ENCODE results near the gene BCL2L13.
A peak's percentile ranks its signal among the peaks of the same experiment; 100 is the strongest.
"Not testable (repeated sequence)": the region's sequence is repeated elsewhere in the genome, so short reads cannot be mapped to it uniquely, and the experiment has no call there.

BCL2L13 gene

DNA sequence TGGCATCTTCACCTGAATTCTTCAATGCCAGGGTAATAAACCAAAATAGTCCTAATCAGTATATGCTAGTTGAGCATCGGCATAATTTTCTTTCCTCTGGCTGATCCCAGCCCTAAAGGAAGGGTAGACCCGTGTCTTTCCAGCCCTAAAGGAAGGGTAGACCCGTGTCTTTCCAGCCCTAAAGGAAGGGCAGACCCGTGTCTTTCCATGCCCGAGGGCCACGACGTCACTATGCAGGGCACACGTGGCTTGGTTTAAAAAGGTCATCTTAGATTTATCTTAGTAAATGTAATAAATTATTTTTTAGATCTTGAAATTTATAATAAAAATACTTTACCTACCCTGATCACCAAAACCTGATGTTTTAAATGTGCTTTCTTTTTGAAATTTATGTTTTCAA is 90.2 kb downstream of the BCL2L13 start:
- DNase-seq, result no peak

DNA sequence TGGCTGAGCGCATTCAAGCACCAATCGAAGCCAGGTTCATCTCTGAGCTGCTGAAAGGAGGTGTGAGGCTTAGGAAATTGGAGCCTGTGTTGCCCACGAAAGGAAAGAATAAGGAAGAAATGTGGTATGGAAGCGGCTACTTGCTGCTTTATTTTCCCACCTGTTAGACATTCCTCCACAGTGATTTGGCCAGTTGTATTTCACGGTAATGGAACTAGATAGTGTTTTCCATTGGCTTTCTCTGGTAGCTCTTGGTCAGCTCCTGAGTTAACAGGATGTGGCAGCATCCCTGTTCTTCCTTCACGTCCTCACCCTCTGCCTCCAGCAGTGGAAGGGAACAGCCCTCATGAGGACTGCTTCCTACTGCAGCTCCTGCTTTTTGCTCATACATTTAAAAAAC is 91.0 kb downstream of the BCL2L13 start:
- DNase-seq, result no peak

DNA sequence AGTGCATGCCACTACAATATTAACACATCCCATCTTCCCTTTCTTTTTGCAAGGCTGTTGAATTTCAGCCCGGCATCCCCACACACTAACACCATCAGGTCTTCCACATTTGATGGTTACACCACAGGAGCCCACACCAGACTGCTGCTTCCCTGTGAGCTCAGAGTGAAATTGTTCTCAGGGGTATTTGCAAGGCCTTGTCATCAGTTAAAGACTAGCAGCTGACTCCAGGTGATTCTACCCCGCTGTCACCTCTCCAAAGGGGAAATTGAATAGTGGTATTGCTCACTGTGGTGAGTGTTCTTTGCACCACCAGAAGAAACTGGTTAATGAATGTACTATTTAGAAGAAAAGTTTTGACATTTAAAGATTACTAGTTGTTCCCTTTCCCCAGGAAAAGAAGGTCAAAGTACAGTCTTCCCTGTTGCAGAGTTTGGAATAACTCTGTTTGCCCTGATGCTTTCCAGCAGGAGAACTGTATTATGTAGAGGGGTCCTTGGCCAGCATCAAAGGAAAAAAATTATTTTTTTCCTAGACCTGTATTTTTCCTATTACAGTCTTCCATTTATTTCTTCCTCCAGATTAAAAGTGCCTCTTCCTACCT is 93.8 kb downstream of the BCL2L13 start:
- no peak for DNase-seq

DNA sequence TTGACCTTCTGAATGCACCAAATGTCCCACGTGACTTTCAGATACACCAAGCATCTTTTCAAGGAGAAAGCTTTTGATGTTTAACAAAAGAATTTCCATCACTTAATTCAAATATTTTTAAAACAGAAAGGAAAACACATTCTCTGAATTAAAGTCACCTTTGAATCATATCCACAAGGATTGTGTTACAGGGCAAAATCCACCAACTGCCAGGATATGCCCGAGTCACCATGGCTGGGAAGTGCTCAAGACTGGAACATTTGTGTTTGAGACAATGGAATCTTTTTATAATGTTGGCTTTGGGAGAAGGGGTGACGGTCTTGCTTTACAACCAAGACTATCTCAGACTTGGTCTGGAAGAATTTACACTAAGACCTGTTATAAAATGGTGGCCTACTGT is 94.9 kb downstream of the BCL2L13 start:
- no peak for DNase-seq

DNA sequence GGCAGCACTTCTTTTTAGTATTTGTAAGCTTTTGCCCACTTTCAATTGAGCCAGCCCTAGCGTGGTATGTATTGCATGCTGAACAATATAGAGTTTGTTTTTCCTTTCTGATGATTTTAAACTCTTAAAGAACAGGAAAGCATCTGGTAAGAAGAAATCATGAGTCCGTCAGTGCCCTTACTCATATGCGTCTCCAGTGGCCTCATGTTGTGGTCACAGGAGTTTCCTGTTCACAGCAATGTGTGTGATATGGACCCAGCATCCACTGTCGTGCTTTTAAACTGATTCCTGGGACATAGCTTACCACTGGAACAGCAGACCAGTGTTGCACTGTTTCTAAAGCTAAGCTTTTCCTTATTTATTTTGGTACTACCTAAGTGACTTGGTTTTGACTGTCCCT is 95.6 kb downstream of the BCL2L13 start:
- DNase-seq, result peak in 1 of 4 experiments; percentile 28

DNA sequence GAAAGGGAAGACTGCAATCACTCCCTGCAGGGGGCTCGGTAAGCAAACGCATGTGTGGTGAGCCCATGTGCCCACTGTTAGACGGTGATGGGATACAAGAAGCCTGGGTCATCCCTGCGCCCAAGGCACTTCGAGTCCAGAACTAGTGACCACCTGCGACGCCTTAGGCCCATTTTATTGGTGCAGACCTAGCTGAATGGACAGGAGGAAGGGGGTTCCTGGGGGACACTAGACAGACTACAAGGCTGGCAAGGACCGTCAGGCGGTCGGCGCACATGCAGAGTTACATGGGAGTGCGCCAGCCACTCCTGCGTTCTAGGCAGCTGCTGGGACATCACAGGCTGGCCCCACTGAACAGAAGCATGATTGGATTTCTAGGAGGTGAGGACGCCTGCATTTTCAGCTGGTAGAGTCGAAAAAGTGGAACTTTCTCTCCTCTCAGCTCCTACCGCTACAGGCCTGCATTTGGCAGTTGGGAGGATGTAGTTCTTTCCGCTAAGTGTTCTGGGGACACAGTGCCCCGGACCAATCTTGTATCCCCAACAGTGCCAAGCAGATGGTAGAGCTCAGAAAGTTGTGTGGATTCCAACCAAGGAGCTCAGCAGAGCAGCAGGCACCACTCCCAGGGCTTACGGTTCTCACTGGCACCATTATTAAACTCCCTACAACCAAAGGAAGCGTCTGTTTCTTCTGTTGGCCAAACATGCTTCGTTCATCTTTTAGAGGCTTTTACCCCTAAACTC is 100.0 kb downstream of the BCL2L13 start:
- DNase-seq, result no peak

DNA sequence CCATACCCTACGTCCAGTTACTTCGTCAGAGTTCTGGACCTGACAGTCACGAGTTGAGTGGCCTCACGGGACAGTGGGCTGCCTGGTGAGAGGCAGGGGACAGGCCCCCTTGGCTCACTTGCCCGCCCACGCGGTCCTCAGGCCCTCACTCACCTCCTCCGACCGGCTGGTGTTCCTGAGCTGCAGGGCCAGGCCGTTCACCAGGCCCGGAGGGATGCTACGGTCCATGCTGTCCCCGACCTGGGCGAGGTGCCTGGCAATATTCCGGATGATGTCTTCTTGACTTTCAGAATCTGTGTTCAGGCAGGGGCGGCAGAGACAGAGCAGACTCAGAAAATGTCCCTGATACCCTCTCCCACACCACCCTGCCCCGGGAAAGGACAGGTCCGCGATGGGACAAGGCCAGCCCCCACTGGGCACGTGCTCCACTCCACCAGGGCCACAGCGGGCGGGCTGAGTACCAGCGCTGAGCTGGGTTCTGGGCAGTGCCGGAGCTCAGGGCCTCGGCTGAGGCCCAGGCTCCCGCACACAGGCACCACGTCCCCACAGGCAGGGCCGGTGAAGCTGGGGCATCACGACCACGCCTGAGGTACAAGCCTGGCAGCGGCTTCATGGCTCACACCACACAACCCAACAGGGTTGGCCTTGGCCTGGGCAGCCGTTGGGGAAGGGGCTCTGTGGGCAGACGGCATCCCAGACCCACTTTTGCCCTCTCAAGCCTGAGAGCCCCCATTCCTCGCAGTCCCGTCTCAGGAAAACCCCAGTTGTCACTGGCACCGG is 100.8 kb downstream of the BCL2L13 start:
- DNase-seq, result no peak

DNA sequence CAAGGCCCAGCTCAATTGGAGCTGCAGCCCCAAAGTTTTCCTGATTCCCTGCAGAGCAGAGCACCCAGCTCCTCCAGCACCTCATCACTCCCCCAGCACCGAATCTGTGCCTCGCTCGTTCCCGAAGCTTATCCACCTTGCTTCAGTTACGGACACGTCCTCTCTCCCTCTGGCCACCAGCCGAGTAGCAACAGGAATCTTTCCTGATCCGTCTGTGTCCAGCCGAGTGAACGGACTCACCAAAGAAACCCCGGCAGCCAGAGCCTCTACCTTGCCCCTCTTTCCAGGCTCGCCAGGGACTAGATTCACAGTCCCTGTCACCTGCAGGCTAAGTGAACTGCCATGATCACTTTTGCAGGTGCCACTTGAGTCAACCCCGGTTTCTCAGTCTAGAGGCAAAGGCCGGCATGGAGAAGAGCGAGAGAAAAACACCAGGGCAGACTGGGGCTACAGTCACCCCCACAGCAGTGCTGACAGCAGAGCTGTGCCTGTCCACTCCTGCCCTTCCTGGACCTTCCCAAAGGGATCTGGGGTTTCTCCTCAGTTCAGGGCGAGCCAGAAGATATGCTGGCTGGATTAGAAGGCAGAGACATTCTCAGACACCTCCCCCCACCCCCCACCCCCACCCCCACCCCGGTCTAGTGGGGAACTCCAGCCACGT is 103.4 kb downstream of the BCL2L13 start:
- DNase-seq, result no peak

DNA sequence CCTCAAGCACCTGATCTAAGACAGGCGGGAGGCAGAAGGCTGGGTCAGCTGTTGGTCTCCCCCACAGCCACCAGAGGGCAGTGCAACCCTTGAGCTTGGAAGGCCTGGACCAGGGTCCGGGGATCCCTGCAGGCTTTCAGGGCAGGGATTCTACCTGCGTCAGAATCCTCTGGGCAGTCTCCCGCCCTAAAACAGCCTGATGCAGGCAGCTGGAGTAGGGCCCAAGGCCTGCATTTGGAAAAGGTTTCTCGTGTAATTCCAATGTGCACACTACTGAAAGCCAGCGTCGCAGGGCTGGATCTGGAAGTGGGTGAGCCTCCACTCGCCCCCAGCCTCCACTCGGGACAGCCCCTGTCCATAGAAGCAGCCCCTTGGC is 104.0 kb downstream of the BCL2L13 start:
- DNase-seq, result peak; percentile 71 to 82 (median 74)

DNA sequence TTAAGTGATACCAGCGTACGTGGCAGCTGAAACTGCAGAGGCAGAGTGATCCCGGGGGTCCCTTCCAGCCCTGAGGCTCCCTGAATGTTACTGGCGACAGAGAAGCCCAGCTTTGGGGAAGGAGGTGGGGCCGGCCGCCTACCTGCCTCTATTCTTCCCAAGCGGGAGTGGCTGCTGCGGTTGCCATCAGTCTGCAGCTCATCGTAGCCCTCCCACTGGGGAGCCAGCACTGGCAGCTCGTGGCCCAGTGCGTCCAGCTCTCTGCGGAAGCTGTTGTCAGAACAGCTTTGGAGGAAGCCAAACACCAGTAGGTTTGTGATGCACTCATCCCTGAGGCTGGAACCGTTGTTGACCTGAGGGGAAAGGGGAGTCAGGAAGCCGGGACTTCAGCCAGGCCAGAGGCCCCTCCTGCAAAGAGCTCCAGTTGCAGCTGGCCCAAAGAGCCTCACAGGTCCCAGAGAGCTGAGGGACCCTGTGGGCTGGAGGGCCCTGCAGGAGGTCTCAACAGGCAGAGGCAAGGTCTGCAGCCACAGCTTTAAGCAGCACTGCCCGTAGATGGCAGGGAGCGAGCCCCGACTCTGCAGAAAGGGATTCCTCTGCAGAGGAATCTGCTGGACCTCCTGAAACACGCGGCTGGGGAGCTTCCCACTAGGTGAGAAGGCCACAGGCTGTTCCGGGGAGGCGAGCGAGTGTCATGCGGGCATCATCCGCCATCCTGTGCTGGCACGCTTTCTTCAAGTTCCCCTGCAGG is 105.3 kb downstream of the BCL2L13 start:
- DNase-seq, result no peak

DNA sequence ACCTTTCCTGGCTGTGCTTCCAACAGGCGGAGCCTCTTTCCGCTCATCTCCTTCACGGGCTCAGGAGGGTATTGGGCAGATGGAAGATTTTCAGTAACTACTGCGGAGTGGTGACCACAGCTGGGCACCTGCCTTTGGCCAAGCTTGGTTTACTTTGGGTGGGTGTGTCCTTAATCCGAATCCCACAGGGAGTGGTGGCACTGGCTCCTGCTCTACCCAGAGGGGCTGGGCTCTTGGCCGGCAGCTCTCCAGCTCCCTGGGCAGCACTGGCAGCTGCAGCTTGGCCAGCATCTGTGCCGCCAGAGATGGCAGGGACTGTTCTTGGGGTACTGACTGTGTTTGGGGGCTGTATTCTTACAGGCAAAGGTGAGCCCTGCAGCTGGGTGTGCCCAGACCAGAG is 105.9 kb downstream of the BCL2L13 start:
- DNase-seq, result no peak

DNA sequence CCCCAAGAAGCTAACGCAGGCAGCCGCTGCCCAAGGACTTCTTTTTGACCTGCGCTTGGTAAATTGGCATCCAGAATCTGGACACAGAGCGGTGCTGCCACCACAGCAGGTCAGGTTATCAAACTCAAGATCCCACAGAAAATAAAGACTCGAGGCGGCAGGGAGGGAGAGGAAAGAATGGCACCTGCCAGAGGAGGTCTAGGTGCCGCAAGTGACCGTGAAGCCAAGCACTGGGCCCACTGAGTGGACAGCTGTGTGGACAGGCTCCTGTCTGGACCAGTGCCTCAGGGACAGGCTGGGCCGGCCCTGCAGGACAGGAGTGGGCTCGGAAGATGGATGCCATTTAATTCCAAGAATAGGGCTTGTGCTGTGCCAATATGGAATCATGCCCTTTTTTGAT is 108.4 kb downstream of the BCL2L13 start:
- no peak for DNase-seq

DNA sequence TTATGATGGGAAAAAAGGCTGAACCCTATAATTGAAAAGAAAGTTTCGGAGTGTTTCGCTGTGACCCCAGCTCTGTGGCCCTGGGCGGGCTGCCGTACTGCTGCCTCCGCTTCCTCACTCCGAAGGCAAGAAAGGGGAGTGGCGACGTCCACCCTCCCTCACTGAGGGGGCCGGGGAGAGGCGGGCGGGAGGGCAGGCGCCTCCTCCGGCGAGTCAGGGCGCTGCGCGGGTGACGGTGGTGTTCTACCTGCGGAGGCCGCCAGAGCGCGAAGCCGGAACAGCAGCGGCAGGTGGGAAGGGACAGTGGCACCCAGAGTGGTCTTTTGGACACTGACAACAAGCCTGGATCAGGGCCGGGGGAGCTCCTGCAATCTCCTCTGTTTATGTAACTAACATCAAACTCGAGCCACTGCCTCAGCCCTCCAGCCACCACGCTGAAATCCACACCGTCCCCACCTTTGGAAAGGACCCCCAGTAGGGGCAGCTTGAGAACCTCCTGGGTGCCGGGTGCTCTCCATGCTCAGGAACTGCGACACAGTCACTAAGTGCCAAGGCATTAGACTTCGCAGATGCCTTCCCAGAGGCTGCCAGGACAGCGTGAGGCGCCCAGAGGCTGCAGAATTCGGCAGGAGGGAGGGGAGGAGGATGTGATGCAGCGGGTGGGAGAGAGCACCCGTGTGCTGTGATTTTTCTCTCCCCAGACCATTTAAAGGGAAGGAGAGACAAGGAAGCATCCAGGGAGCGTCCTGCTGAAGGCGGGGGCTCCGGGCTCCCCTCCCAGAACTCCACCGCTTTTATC is 110.2 kb downstream of the BCL2L13 start:
- DNase-seq, result no peak

DNA sequence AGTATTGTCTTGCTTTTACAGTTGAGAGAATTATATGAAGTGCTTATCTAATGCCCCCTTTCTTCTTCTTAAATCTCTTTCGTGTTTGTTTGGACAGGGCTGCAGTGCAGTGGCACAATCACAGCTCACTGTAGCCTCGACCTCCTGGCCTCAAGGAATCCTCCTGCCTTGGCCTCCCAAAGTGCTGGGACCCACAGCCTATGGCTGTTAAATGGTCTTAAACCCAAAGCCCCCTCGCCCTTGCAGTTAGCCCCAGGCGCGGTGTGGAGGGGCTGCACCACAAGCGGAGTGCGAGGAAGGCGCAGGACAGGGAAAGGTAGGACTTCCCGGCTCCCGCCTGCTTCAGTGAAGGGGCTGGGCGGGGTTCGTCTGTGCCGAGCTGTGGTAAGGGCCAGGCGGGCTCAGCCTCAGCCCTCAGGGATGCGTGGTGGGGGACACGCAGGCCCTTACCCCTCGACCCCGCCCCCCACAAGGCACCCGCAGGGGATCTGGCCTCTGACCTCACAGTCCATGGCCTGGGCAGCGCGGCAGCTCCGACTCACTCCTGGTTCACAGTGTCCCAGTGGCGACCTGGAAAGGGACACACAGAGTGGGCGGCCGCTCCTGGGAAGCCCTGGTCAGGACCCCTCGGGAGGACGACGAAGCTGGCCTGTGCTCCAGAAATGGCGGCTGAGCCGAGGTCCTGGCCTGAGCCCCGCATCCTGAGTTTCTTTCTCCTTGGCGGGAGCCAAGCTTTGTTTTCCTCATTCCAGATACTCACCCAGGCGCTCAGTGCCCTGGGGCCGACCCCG is 111.2 kb downstream of the BCL2L13 start:
- no peak for DNase-seq

DNA sequence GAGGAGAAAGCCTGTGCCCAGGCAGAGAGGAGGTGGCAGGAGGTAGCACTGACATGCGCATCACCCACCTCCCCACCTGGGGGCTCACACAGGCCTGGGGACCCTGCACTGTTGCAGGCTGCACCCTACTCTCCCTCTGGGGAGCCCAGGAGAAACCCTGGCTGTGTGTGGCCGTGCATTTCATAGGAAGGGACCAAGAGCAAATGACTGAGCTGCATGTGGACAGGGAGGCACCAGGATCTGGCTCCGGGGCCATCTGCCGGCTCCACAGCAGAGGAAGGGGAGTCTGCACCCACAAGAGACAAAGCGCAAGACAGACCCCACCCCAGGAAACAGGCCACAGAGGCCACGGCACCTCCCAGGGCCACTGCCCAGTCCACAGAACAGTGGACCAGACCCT is 113.0 kb downstream of the BCL2L13 start:
- DNase-seq, result no peak

DNA sequence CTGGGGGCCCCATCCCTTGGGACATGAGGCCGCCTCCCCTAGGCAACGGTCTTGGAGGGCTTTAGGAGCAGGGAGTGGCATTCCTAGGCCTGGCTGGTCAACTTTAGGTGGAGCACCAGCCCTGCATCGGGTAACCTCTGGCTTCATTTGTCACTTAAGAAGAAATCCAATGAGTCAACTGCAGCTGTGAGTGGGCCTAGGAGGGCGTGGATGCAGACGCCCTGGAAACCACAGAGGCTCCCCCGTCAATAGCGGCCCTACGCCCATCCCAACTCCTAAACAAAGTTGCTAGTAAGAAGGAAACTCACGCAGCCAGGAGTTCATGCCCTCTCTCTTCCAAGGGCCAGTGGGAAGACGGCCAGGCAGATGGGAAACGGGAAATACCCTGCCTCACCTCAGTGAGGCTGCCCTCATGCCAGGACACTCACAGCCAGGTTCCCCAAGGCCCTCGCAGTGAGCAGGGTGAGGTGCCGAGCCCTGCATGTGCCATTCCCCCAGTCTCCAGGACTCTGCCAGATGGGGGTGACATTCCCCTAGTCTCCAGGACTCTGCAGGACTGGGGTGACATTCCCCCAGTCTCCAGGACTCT is 114.9 kb downstream of the BCL2L13 start:
- peak; percentile 14 to 53 (median 50) for DNase-seq

DNA sequence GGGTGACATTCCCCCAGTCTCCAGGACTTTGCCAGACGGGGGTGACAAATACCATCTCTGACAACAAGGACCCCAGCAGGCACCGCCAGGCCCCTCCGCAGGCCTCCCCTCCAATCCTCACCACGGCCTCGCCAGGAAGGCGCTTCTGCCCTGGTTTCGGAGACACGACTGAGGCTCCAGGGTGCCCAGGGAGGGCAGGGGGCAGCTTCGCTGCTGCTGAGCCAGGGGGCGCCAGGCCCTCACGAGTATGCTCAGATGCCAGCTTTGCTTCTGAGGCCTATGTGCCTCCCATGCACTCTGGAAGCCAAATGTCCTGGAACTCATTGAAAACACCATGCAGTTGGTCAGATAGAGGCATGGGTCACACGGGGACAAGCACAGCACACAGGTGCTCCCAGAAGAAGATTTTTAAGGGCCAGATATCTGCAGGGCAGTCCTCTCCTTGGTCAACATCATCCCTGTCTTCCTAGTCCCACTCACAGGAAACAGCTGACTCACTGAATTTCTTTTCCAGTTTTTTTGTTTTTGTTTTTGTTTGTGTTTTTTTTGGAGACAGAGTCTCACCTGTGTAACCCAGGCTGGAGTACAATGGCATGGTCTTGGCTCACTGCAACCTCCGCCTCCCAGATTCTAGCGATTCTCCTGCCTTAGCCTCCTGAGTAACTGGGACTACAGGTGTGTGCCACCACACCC is 115.8 kb downstream of the BCL2L13 start:
- peak; percentile 33 to 70 (median 48) for DNase-seq

DNA sequence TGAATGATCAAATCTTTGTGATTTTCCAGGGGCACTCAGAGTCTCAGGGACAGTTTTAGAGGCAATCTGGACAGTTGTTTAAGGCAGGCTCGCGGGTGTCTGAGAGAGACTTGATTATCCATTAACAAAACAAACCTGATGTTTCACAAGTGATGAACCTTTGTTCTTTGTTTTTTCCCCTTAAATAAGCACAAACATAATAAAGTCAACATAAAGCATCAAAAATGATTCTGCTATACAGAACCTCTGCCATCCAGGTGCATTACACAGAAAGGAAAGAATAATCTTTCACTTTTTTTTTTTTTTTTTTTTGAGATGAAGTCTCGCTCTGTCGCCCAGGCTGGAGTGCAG is 122.6 kb downstream of the BCL2L13 start:
- DNase-seq, result no peak

DNA sequence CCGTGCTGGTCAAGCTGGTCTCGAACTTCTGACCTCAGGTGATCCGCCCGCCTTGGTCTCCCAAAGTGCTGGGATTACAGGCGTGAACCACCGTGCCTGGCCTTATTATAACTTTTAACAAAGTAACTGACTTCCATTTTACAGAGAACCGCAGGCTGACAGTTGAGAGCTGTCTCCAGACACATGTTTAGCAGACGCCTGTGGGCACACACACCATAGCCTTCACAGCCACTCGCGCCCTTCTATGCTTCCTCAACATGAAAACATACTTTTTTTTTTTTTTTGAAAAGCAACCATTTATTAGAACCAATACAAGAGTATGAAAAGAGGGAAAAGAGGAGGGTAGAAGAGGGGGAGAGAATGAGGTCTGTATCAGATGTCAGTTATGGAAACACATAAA is 124.9 kb downstream of the BCL2L13 start:
- not testable (repeated sequence) for DNase-seq

DNA sequence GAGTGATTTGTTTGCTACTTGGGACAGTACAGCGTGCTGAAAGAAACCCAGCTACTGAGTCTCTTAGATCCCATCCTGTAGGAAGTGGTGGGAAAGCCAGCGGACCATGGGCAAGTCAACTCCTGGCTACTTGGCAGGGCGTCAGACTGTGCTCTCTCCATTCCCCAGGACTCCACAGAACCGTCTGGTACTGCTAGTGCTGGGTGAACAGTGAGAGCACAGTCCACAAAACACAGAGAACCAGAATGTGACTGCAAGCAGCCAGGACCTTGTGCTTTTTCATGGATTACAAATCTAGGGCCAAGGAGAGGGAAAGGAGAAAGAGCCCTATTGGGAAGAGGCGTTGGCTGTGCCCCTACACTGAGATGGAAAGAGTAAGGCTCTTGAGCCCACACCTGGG is 125.5 kb downstream of the BCL2L13 start:
- no peak for DNase-seq

All from suppressor macrophage (primary cell).